Effector memory CD4-positive, alpha-beta T cell (primary cell): ENCODE results near the gene SLC35E3.

Experiments used
- DNase-seq, 3 donors: peaks; one replicate each; pipeline ENCODE4 v3.0.0-alpha.2; 2020
- H3K27ac ChIP-seq: 2 replicates; pipeline ENCODE4 v1.7.0; 2013; ENCODE audit warnings: mild to moderate bottlenecking, low read length, moderate library complexity; ENCODE audit not compliant: insufficient read depth, poor library complexity, severe bottlenecking
- H3K27me3 ChIP-seq: replicated peaks from 2 replicates; pipeline ENCODE4 v1.7.0; 2013; ENCODE audit warnings: mild to moderate bottlenecking, low read length; ENCODE audit not compliant: insufficient read depth, control insufficient read depth, poor library complexity, severe bottlenecking
- H3K36me3 ChIP-seq: 2 replicates; pipeline ENCODE4 v1.7.0; 2013; ENCODE audit warnings: mild to moderate bottlenecking, low read length, moderate library complexity; ENCODE audit not compliant: control insufficient read depth, insufficient read depth
- H3K4me1 ChIP-seq: 2 replicates; pipeline ENCODE4 v1.7.0; 2013; ENCODE audit warnings: low read length, mild to moderate bottlenecking; ENCODE audit not compliant: control insufficient read depth, insufficient read depth, poor library complexity, severe bottlenecking
- H3K4me3 ChIP-seq: 2 replicates; pipeline ENCODE4 v1.7.0; 2013; ENCODE audit warnings: low read length, low read depth, mild to moderate bottlenecking; ENCODE audit not compliant: insufficient read depth, poor library complexity, severe bottlenecking
- H3K9me3 ChIP-seq: 2 replicates; pipeline ENCODE4 v1.7.0; 2013; ENCODE audit warnings: mild to moderate bottlenecking, low read length, moderate library complexity; ENCODE audit not compliant: control insufficient read depth

Gene SLC35E3

DNA sequence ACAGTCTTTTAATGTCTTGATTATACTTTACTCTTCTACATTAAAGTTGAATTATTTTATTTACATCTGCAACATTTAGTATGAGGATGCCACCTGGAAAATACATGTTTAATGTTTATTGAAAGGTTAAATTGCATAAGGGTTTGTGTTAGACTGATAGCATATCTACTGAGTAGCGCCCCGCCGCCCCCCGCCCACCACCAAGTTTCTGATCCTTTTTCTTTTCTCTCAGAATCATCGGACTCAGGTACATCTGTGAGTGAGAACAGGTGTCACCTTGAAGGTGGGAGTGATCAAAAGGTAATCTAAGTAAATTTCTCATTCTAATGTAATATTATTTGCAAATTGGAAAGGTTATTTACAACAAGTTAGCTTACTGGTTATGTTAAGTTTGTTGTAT lies 78.2 kb downstream of the SLC35E3 start:
- H3K27ac ChIP-seq: no peak overlapping the region
- no peaks in the 10 kb centered on the region for H3K4me1 ChIP-seq
- no peaks in the 10 kb centered on the region for H3K27me3 ChIP-seq
- H3K9me3 ChIP-seq: no peaks in the 10 kb centered on the region
- H3K36me3 ChIP-seq: peaks cover 50% of the 10 kb centered on the region
- DNase-seq: no peak
- H3K4me3 ChIP-seq: no peak overlapping the region

DNA sequence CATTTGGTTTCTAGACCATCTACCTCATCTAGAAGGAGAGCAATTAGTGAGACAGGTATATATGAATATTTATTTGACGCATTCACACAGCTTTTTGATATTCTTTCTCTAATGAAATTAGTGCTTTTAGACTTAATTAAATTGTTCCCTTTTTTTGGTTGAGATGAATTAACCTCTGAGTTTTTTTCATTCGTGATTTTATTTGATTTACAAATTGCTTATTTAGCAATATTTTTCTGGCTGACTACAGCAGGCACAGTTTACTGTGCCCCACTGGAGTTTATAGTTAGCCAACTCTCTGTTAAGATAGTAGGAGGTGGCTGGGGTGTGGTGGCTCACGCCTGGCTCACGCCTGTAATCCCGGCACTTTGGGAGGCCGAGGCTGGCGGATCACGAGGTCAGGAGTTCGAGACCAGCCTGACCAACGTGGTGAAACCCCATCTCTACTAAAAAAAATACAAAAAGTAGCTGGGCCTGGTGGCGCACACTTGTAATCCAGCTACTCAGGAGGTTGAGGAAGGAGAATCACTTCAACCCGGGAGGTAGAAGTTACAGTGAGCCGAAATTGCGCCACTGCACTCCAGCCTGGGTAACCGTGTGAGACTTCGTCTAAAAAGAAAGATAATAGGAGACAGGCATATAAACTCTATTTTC lies 78.7 kb downstream of the SLC35E3 start:
- no peaks in the 10 kb centered on the region for H3K27me3 ChIP-seq
- H3K4me1 ChIP-seq: no peaks in the 10 kb centered on the region
- H3K27ac ChIP-seq: no peak overlapping the region
- no peaks in the 10 kb centered on the region for H3K9me3 ChIP-seq
- peaks cover 46% of the 10 kb centered on the region for H3K36me3 ChIP-seq
- H3K4me3 ChIP-seq: no peak overlapping the region
- no peak for DNase-seq

DNA sequence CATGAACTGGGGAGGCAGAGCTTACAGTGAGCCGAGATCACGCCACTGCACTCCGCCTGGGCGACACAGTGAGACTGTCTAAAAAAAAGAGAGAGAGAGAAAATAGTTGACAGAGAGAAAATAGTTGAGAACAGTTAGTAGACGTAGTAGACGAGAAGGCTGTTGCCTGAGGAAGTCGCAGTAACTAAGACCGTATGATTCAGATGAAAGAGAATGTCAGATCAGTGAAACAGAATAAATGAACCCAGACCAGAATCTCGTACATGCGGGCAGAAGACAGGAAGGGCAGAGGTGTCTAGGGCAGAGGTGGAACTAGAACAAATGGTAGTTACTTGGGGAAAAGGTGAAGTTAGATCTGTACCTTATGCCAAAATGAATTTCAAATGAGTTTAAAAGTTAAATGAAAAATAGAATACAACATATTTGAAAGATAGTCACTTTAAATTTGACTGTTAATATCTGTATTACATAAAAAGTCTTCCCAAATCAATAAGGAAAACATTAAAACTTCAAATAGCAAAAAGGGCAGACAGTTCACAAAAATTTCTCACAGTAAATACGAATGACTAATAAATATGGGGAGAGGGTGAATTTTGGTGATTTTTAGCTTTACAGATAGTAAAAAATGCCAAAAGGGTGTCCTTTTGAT lies 79.7 kb downstream of the SLC35E3 start:
- no peak overlapping the region for H3K4me3 ChIP-seq
- no peak overlapping the region for H3K27ac ChIP-seq
- H3K36me3 ChIP-seq: peaks cover 41% of the 10 kb centered on the region
- no peaks in the 10 kb centered on the region for H3K9me3 ChIP-seq
- no peaks in the 10 kb centered on the region for H3K27me3 ChIP-seq
- no peak for DNase-seq
- H3K4me1 ChIP-seq: no peaks in the 10 kb centered on the region

DNA sequence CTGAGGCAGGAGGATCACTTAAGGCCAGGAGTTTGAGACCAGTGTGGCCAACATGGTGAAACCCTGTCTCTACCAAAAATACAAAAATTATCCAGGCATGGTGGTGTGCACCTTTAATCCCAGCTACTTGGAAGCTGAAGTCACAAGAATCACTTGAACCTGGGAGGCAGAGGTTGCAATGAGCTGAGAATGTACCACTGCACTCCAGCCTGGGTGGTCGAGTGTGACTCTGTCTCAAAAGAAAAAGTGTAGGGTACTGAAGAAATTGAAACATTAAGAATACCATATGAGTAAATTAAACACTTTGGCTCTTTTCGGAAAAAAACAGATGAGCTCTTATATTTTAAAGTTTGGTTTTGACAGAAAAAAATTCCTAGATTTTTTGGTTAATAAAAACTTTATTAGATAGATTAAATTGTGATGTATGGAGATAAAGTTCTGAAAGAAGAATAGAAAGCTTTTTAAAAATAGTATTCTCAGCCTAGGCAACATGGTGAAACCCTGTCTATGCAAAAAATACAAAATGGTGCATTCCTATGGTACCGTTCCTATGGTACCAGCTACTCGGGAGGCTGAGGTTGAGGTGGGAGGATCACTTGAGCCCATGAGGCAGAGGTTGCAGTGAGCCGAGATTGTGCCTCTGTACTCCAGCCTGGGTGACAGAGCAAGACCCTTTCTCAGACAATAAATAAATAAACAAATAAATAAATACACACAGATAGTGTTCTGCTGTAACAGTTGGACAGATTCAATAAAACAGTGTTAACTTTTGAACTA lies 82.1 kb downstream of the SLC35E3 start:
- Histone ChIP-seq H3K4me1 (no peaks in the 10 kb centered on the region), H3K27ac (no peak overlapping the region), H3K9me3 (no peaks in the 10 kb centered on the region), H3K27me3 (no peaks in the 10 kb centered on the region), H3K4me3 (no peak overlapping the region), H3K36me3 (peaks cover 53% of the 10 kb centered on the region)
- no peak for DNase-seq

DNA sequence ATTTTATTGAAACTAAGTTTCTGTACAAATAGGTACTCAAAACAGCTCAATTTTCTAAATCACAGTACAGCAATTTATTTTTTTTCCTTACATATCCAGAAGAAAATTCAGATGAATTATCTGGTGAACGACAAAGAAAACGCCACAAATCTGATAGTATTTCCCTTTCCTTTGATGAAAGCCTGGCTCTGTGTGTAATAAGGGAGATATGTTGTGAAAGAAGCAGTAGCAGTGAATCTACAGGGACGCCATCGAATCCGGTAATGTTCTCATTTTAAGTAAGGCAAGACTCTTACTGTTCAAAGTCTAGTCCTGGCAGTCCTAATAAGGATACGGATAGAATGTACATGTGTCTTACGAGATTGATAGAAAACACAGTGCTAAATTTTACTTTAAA lies 82.7 kb downstream of the SLC35E3 start:
- H3K27ac ChIP-seq: no peak overlapping the region
- H3K4me3 ChIP-seq: no peak overlapping the region
- no peak for DNase-seq
- H3K27me3 ChIP-seq: no peaks in the 10 kb centered on the region
- H3K9me3 ChIP-seq: no peaks in the 10 kb centered on the region
- H3K36me3 ChIP-seq: peaks cover 47% of the 10 kb centered on the region
- no peaks in the 10 kb centered on the region for H3K4me1 ChIP-seq
